ENCODE data around the gene SASH3.

Gene SASH3

GRCh38 chrX:129783291-129783713, 3.6 kb downstream of the SASH3 start:
- no peak for DNase-seq (ENCODE audit: low read depth)

- no peak for DNase-seq (ENCODE audit: low read depth)
These were observed 4.6 kb downstream of the SASH3 start for GRCh38 chrX:129784371-129784770.

- no peak for DNase-seq (ENCODE audit: low read depth)
These were observed 5.6 kb downstream of the SASH3 start for GRCh38 chrX:129785160-129785947.

DNA sequence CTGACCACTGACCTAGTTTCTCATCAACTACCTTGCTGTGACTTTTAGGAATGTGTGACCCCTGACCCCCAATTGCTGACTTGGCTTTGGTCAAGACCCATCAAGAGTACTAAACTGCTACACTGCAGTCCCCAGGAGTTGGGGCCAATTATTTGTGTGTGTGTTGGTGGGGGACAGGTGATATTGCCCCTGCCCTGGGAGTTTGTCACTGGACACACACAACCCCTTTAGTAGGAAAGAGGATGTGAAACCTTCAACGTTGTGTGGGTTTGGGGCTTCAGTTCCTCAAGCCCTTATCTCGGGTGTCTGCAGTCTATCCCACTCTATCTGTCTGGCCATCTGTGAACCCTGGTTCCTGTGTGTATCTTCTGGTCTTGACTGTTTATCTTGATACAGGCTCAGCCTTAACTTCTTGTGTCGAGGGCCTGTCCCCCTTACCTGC, 6.5 kb downstream of the SASH3 start:
- no peak for DNase-seq (ENCODE audit: low read depth)

- DNase-seq (ENCODE audit: low read depth) = no peak
These were observed 7.7 kb downstream of the SASH3 start for GRCh38 chrX:129787336-129788055.

GRCh38 chrX:129788527-129788926, 8.8 kb downstream of the SASH3 start:
- DNase-seq (ENCODE audit: low read depth) = no peak

- no peak for DNase-seq (ENCODE audit: low read depth)
These were observed 10.4 kb downstream of the SASH3 start for GRCh38 chrX:129790146-129790545.

DNA sequence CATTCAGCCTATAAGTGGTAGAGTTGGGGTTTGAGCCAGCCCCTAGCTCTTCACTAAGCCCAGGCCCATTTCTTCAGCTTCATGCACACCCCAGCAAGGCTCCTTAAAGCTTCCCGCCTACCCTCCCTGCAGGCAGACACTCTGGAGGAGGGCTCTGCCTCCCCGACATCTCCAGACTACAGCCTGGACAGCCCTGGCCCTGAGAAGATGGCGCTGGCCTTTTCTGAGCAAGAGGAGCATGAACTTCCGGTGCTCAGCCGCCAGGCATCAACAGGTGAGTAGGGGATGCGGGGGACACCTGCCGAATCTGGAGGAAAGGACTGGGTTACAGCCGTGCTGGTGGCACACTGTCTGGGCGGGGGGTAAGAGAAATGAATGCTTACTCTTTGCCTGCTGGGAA, 11.1 kb downstream of the SASH3 start:
- no peak for DNase-seq (ENCODE audit: low read depth)

- no peak for DNase-seq (ENCODE audit: low read depth)
These were observed 11.6 kb downstream of the SASH3 start for GRCh38 chrX:129791336-129791735.

- DNase-seq (ENCODE audit: low read depth) = no peak
These were observed 12.3 kb downstream of the SASH3 start for GRCh38 chrX:129791961-129792570.

DNA sequence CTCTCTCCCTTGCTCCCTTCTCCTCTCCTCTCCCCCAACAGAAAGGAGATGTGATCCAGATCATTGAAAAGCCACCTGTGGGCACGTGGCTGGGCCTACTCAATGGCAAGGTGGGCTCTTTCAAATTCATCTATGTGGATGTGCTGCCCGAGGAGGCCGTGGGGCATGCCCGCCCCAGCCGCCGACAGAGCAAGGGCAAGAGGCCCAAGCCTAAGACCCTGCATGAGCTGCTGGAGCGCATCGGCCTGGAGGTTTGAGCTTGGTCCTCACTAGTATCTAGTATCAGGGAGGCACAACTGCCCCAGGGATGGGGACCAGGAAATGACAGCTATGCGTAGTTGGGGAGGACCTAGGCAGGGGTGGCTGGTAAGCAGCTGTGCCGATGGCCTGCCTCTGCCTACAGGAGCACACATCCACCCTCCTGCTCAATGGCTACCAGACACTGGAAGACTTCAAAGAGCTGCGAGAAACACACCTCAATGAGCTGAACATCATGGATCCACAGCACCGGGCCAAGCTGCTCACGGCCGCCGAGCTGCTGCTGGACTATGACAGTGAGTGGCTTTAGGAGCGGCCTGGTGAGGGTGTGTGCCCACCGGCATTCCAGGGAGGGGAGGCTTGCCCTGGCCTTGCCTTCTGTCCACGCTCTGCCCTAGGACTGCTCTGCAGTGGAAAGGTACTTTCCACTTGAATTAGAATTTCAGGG, 13.0 kb downstream of the SASH3 start:
- DNase-seq (ENCODE audit: low read depth) = no peak

- no peak for DNase-seq (ENCODE audit: low read depth)
These were observed 13.9 kb downstream of the SASH3 start for GRCh38 chrX:129793604-129794191.

GRCh38 chrX:129795584-129795983, 15.8 kb downstream of the SASH3 start:
- no peak for DNase-seq (ENCODE audit: low read depth)

GRCh38 chrX:129797251-129797906, 17.6 kb downstream of the SASH3 start:
- no peak for DNase-seq (ENCODE audit: low read depth)

- no peak for DNase-seq (ENCODE audit: low read depth)
These were observed 18.7 kb downstream of the SASH3 start for GRCh38 chrX:129798456-129798855.

GRCh38 chrX:129798888-129799287, 19.1 kb downstream of the SASH3 start:
- no peak for DNase-seq (ENCODE audit: low read depth)

DNA sequence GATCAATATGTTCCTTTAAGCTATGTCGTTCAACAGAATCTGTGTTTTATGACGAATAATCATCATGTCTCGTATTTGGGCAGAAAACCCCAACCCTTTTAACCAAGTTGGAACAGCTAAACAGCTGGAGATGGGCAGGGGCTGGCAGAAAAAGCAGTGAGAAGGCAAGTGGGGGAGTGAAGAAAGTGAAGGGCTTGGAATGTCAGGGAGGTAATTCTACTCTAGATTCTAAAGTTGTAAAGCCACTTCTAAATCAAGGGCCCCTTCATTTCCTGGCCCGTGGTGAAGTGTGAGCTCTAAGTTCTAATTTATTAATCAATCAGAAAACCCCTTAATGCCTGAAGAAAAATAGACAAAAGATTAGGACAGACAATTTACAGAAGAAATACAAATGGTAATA, 20.4 kb downstream of the SASH3 start:
- DNase-seq (ENCODE audit: low read depth) = no peak

GRCh38 chrX:129802863-129803262, 23.1 kb downstream of the SASH3 start:
- no peak for DNase-seq (ENCODE audit: low read depth)

- no peak for DNase-seq (ENCODE audit: low read depth)
These were observed 25.1 kb downstream of the SASH3 start for GRCh38 chrX:129804806-129805205.

GRCh38 chrX:129808158-129808828, 28.5 kb downstream of the SASH3 start:
- DNase-seq (ENCODE audit: low read depth) = no peak
